ENCODE measurements around the gene NGFR.

Gene NGFR

DNA sequence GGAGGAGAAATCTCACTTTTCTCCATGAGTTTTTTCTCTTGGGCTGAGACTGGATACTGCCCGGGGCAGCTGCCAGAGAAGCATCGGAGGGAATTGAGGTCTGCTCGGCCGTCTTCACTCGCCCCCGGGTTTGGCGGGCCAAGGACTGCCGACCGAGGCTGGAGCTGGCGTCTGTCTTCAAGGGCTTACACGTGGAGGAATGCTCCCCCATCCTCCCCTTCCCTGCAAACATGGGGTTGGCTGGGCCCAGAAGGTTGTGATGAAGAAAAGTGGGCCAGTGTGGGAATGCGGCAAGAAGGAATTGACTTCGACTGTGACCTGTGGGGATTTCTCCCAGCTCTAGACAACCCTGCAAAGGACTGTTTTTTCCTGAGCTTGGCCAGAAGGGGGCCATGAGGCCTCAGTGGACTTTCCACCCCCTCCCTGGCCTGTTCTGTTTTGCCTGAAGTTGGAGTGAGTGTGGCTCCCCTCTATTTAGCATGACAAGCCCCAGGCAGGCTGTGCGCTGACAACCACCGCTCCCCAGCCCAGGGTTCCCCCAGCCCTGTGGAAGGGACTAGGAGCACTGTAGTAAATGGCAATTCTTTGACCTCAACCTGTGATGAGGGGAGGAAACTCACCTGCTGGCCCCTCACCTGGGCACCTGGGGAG lies 19.1 kb downstream of the NGFR start:
- in situ Hi-C loops (cut with MboI; ENCODE audit: low sequenced_read_pairs): no loop called here

DNA sequence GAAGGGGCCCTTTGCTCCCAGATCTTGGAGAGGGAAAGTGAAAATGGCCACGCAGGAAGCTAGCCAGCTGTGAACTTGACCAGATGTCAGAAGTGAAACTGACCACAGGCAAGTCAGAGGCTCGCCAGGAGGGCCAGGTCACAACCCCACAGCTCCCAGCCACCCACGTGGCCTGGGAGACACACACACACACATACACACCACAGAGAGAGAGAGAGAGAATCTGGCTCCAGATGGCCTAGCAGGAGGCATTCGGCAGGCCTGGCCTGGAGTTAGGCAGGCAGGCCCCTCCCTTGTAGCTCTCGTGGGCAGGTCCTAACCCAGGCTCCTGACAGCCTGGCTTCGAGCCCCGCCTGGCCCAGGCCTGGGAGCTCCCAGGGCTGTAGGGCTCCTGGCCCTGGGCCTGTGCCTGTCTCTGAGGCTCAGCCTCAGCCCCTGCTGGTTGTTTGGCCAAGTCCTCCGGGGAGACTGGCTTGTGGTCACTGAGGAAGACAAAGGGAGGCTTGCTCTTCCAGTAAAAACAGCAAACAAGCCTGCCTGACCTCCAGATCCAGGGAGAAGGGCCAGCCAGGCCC lies 20.2 kb downstream of the NGFR start:
- in situ Hi-C loops (cut with MboI; ENCODE audit: low sequenced_read_pairs): no loop called here

DNA sequence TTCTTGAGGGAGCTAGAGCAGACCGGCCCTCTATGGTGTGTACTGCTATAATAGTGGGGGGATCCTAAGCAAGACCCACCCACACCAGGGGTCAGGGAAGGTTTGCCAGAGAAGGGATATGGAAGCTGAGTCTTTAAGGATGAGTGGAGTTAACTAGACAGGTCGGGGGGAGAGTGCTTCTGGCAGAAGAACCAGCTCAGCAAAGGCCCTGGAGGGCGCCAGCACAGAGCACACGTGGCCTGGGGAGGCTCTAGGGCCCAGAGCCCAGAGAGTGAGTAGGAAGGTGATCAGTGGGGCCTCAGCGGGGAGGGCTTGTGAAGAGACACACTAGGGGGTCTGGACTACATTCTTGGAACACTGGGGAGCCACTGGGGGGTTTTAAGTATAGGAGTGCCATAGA lies 21.1 kb downstream of the NGFR start:
- in situ Hi-C loops (cut with MboI; ENCODE audit: low sequenced_read_pairs): no loop called here

DNA sequence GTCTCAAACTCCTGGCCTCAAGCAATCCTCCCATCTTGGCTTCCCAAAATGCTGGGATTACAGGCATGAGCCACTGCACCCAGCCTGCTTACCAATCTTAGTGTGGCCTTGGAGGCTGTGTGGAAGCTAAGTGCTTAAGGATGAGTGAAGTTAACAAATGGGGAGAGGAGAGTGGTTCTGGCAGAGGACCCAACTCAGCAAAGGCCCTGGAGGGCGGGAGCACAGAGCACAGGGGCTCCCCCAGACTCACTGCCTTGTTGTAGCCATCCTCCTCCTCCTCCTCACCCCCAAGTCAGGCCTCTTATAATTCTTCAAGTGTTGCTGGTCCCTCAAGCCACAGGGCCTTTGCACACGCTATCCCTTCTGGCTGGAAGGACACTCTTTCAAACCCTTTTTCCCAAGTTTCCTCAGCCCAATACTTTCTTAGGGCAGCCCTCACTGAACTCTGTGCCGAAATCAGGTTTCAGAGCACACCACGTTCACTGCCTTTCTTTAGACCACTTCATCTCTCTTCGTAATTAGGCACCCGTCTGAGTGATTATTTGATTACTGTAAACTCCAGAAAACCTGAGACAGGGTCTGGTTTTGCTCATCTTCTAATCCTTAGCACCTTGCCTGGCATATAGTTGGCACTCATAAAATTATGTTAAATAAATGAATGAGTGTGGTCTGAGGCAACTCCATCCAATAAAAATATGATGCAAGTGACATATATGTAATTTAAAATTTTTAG lies 23.4 kb downstream of the NGFR start:
- in situ Hi-C loops (cut with MboI; ENCODE audit: low sequenced_read_pairs): no loop called here

DNA sequence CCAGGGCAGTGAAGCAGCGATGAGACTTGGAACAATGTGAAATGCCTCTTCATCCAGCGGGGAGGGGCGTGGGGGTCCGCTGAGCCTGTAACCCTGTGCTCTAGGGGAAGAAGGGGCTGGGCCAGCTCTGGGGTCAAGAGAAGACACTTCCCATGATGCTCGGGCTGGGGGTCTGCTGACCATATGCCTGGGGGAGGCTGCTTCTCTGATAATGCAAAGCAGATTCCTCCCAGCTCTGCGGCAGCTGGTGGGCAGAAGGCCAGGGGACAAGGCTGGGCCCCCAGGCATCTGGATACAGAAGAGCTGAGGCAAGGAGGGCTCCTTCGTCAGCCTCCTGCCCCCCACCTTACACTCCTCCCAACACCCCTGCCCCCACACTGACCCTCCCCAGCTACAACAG lies 24.7 kb downstream of the NGFR start:
- in situ Hi-C loops (cut with MboI; ENCODE audit: low sequenced_read_pairs): no loop called here

DNA sequence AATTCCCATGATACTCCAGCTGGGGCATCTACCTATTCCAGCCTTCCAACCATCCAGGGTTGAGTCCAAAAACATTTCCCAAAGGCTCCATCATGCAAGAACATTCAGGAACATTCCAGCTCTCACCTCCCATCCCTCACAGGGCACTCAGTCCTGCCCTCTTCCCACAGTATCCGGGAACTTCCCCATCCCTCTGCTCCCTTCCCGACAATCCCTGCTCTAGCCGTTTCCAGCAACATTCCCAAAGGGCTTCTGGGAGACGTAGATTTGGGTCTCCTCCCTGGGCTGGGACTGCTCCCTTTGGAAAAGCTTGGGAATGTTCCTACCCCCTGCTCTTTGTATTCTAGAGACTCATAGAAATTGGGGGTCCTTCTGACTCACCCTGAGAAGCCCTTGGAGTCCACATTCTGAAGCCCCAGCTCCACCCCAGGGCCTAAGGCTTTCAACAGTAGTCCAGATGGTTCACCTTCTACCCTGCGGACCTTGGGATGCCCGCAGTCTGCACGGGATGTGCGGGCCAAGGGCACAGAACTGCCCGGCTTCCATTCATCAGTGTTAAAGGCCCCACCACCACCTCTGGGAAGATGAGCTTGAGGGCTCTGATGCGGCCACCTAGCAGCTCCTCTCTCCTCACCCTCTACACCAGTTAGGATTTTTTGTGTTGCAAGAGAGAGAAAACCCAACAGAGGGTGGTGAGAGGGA lies 25.4 kb downstream of the NGFR start:
- in situ Hi-C loops (cut with MboI; ENCODE audit: low sequenced_read_pairs): no loop called here

DNA sequence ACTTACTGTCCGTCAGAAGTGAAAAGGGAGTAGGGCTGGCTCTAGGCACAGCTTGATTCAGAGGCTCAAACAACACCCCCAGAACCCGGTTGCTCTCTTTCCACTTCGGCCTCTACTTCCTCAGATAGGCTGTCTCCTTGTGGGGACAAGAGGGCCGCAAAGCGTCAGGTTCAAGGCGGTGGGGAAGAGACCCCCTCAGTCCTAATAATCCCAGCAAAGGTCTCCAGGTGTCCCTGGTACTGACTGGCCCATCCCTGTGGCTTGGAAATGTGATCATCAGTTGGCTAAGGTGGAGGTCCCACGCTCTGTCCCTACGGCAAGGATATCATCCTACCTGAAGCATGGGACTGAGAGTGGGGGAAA lies 26.0 kb downstream of the NGFR start:
- in situ Hi-C loops (cut with MboI; ENCODE audit: low sequenced_read_pairs): no loop called here

DNA sequence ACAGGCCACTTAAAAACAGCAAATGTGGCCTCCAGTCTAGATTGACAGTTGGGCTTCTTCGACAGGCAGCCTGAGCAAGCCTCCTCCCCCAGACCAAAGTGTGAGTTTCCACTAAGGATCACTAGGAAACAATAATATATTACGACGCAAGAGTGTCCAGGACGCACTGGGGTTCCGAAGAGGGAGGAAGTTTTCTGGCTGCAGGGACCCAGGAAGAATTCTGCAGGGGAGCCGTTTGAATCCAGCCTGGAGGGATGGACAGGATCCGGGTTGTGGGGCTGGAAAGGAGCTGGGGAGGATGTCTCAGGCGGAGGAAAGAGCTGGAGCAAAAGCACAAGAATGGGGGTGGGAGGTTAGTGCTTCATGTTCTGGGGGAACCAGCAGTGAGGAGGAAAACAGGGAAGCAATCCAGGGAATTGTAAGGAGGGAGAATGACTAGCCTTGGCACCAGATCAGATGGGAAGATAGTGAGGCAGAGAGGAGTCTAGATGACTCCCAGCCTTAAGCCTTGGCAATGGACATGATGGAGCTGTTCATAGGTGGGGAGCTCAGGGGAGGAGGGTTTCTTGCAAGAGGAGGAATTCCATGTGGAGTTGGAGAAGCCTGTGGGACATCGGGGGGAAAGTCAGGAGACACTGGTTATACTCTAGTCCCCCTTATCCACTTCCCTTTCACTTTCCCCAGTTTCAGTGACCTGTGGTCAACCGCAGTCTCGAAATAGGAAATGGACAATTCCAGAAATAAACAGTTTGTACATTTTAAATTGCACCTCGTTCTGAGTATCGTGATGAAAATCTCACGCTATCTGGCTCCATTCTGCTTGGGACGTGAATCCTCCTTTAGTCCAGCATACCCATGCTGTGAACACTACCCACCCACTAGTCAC lies 26.6 kb downstream of the NGFR start:
- in situ Hi-C loops (cut with MboI; ENCODE audit: low sequenced_read_pairs): no loop called here

DNA sequence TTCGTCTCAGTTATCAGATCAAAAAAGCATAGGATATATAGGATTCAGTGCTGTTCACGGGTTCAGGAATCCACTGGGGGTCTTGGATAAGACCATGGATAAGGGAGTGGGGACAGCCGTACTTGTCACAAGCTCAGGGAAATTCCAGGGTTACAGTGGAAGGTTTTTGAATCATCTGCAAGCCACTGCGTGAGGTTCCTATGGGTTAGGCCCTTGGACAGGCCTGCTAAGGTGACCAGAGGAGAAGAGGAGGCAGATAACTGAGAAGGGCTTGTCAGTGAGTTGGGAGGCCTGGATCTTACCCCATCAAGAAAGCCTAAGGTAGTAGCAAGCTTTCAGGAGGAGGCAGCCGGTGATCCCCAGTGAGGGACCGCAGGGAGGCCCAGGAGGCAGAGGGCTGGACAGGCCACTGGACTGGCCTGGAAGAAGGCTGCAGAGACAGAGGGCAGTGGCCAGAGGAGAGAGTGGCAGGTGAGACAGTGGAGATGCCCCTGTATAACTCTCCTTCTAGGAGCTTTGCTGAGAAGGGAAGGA lies 27.3 kb downstream of the NGFR start:
- in situ Hi-C loops (cut with MboI; ENCODE audit: low sequenced_read_pairs): no loop called here

DNA sequence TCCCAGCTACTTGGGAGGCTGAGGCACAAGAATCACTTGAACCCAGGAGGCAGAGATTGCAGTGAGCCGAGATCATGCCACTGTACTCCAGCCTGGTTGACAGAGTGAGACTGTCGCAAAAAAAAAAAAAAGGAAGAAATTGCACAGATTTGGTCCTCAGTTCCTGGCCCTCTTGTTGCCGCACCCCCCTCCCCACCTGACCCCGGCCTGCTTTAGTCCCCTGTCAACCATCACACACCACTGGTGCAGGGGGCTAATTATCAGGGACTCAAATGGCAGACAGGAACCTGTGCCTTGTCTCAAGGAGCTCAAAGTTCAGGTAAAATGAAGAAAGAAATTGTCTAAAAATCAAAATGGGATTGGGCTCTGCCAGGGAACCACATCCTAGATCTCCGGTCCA lies 28.1 kb downstream of the NGFR start:
- in situ Hi-C loops (cut with MboI; ENCODE audit: low sequenced_read_pairs): no loop called here

DNA sequence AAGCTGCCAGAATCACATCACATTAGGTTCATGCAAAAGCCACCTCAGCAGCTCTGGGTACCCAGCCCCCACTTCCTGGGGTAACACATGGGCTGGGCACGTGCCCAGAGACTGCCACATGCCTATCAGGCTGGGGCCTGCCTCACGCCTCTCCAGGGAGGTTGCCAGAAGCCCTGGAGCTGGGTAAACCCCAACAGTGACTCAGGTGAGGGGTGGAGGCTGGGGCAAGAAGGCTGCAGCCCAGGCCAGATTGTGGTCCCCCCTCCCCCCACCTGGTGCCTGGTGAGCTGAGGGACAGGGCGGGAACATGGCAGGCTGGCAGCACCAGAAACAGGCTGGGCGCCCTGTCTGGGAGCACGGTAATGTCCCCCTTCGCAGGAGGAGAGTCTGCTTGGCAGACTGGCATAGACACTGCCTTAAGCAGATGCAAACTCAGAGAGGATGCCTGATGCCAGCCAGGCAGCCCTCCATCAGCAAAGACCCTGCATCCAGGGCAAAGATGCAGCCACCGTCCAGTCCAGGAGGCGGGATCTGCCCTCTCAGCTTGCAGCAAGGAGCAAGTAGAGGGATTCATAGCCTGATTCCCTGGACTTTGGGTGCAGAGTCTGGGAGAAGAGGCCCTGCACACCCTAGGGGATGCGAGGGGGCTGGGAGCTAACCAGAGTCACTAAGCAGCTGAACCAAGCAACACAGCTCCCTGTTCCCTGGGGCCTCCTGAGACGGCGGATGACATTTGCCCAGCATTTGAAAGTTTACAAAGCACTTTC lies 28.8 kb downstream of the NGFR start:
- in situ Hi-C loops (cut with MboI; ENCODE audit: low sequenced_read_pairs): no loop called here

DNA sequence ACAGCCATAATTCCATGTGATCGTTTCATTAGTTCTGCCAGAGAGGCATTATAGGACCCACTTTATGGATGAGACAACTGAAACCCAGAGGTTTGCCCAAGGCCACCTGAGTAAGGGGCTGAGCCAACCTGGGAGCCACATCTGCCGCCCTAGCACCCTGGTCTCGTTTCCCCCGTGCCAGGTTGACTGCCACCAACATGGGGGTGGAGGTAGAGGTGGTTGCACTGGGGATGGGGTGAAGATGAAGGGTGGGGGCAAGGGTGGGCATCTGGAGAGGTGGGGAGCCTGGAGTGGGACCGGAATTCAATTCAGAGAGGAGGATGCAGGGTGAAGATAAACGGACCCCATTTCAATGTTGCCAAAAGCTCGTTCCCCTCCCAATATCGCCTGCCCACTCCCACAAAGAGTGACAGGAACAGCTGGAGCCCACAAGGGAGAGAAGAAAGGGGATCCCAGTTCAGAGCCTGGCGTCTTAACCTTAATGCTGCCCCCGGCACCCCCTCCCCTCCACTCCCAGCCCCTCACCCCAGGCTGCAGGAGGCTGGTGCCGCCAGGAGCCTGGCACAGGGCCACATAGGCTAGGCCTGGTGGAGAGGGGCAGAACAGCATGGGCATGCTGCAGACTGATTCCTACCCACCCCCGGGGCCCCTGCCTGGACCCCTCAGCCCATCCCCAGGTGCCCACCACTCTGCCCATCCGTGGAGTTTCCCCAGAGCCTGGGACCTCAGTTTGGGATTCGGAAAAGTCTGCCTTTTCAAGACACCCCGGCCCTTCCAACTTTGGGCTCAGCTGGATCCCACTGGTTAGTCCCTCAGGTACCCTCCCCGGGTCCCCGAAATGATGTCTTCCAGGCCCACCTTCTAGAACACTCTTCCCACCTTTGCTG lies 29.6 kb downstream of the NGFR start:
- in situ Hi-C loops (cut with MboI; ENCODE audit: low sequenced_read_pairs): no loop called here

DNA sequence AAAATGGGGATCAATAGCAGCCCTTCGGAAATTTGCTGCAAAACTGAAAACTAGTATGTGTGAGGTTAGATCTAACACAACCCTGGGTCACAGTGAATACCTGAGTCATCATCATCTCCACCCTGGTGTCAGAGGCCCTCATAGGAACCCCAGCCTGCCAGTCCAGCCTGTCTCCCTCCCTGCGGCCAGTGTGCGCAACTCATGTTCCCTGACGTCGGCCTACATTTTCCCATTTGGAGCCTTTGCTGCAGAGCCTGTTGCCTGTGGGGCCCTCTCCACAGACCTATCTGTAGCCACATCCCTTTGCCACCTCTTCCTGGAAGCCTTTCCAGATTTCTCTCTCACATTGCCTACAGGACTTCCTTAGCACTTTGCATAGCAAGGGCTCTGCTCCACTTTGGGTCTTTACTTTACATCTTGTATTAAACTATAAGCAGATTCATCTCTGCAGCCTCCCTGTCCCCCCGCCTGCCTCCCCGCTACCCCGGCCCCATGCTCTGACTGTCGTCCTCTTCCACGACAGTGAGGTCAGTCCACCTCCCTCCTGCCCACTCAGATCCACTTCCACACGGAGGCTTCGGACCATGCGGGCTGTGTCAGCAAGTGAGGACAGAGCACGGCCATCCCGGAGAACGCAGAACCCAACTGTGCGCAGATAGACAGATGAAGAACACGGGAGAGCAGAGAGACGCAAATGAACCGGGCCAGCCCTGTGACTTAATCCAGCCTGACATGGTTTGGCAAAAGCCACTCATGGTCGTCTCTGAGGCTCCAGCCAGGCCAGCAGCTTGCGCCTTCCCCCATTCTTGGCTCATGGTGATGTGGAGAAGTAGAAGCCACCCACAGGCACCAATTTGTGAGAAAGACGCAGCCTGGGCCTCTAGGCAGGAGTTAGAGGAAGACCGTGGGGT lies 31.0 kb downstream of the NGFR start:
- in situ Hi-C loops (cut with MboI; ENCODE audit: low sequenced_read_pairs): no loop called here

DNA sequence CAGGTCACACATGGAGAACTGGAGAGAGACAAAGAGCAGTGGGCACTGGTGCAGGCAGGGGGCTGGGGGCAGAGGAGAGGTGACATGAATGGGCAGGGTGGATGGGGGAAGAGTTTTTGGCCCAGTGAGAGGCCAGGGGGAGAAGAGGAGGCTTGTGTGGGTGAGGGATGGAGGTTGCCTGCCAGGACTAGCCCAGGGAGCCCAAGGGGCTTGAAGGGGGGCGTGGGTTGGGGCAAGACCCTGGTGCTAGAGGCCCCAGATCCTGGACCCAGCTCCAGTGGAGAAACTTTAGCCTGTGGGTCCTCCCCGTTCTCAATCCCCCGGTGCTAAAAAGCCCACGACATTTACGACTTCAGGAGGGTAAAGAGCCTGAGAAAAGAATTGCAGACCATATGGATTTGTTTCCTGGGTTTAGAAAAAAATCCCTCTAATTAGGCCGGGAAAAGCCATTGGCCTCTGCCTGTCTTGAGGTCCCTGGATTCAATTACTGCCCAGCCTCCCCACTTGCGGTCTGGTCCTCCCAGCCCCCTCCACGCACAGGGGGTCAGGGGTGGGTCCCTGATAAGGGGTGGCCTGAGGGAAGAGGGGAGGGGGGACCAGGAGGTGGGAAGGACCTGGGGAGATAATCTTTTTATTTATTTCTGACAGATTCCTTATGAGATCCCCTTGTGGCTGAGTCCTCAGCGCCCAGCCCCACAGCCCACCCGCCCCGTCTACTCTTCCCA lies 33.0 kb downstream of the NGFR start:
- in situ Hi-C loops (cut with MboI; ENCODE audit: low sequenced_read_pairs): no loop called here

DNA sequence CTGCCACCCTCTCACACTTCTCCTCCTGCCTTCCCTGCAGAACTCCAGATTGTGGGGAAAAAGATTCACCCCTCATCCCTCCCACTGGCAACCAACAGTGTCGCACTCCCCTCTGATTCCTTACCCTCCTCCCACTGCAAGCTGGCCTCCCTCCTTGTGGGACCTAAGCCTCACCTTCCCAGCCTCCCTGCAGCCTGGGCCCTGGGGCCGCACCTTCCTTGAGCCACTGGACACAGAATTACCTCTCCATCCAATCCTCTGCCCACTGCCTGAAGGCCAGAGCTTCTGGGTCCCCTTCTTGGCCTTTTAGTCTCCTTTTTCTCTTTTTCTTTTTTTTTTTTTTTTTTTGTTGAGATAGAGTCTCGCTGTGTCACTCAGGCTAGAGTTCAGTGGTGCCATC lies 33.9 kb downstream of the NGFR start:
- in situ Hi-C loops (cut with MboI; ENCODE audit: low sequenced_read_pairs): no loop called here

DNA sequence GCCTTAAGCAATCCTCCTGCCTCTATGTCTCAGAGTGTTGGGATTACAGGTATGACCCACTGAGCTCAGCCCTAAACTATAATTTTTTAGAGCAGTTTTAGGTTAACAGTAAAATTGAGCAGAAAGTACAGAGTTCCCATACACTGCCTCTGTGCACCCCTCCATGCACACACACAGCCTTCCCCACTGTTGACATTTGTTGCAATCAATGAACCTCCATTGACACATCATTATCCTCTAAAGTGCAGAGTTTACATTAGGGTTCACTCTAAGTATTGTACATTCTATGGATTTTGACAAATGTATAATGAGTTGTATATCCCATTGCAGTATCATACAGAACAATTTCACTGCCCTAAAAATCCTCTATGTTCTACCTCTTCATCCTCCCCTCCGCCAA lies 35.0 kb downstream of the NGFR start:
- in situ Hi-C loops (cut with MboI; ENCODE audit: low sequenced_read_pairs): no loop called here

DNA sequence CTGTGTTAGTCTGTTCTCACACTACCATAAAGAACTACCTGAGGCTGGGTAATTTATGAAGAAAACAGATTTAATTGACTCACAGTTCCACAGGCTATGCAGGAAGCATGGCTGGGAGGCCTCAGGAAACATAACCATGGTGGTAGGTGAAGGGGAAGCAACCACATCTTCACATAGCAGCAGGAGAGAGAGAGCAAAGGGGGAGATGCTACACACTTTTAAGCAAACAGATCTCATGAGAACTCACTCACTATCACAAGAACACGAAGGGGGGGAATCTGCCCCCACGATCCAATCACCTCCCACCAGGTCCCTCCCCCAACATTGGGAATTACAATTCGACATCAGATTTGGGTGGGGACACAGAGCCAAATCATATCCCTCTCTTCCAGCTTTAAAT lies 48.8 kb downstream of the NGFR start:
- in situ Hi-C loops (cut with MboI; ENCODE audit: low sequenced_read_pairs): no loop called here
